NT2/D1 (cell line): ENCODE data around the gene CKAP5.
"Not testable (repeated sequence)": the region's sequence is repeated elsewhere in the genome, so short reads cannot be mapped to it uniquely, and the experiment has no call there.

ENCODE experiments used
- YY1 ChIP-seq: IDR thresholded peaks from 2 replicates; pipeline ENCODE4 v1.6.1; 2011; ENCODE audit not compliant: insufficient read length, insufficient read depth
- ZNF274 ChIP-seq: IDR thresholded peaks from 2 replicates; pipeline ENCODE4 v1.6.1; 2011; ENCODE audit warnings: mild to moderate bottlenecking, low read depth, low read length

- not testable (repeated sequence) for TF ChIP-seq YY1, ZNF274
Measured at GRCh38 chr11:46717825-46718154, 128.3 kb downstream of the CKAP5 start.
